Skeletal muscle satellite cell (primary cell): ENCODE results near the gene PTGES3L. TPM values are rescaled to one million over a fixed set of nuclear protein-coding genes. Genes with fewer than 3 reads are reported as not detected.

Experiments used
- H3K27me3 ChIP-seq: 2 replicates; pipeline ENCODE4 v1.7.0; 2013; ENCODE audit warnings: low read length; ENCODE audit not compliant: control insufficient read depth, insufficient read depth
- H3K36me3 ChIP-seq: 2 replicates; pipeline ENCODE4 v1.7.0; 2013; ENCODE audit warnings: mild to moderate bottlenecking, control low read depth, low read length; ENCODE audit not compliant: insufficient read depth
- H3K4me1 ChIP-seq: 2 replicates; pipeline ENCODE4 v1.7.0; 2013; ENCODE audit warnings: low read length; ENCODE audit not compliant: control insufficient read depth, insufficient read depth
- H3K4me2 ChIP-seq: 2 replicates; pipeline ENCODE4 v1.7.0; 2013; ENCODE audit warnings: mild to moderate bottlenecking, low read length
- H3K4me3 ChIP-seq: 2 replicates; pipeline ENCODE4 v1.7.0; 2013; ENCODE audit warnings: low read length
- H3K9ac ChIP-seq: 2 replicates; pipeline ENCODE4 v1.7.0; 2013; ENCODE audit warnings: mild to moderate bottlenecking, low read depth, low read length, moderate library complexity
- H3K9me3 ChIP-seq: replicated peaks from 2 replicates; pipeline ENCODE4 v1.7.0; 2013; ENCODE audit warnings: mild to moderate bottlenecking, control low read depth, low read length
- total RNA-seq: library from RNA; depleted of rRNA; stranded (reverse); fragments of >200 nt; gene quantifications from 2 replicates; pipeline ENCODE4 v1.2.3, GENCODE V29; 2012; rRNA removed

The PTGES3L gene
- total RNA-seq, result 0.22 TPM in 1 of 2 replicates, not detected in the other

- peak within 1 kb of the TSS; percentile 87 for H3K9ac ChIP-seq
- H3K36me3 ChIP-seq, result no peaks in the 10 kb centered on the region
- H3K4me1 ChIP-seq, result peaks cover 17% of the 10 kb centered on the region
- no peaks in the 10 kb centered on the region for H3K9me3 ChIP-seq
- peak within 1 kb of the TSS; percentile 95 for H3K4me3 ChIP-seq
- no peaks in the 10 kb centered on the region for H3K27me3 ChIP-seq
- peak within 1 kb of the TSS; percentile 93 for H3K4me2 ChIP-seq
Measured at GRCh38 chr17:42979511-42980273, at the start of gene PTGES3L. PTGES3L (minus strand) TSS chr17:42980080; CDS start chr17:42980053, 27 bp downstream.

- H3K9me3 ChIP-seq, result no peaks in the 10 kb centered on the region
- H3K9ac ChIP-seq, result no peak overlapping the region
- peak overlapping the region; percentile 69 for H3K4me2 ChIP-seq
- no peaks in the 10 kb centered on the region for H3K27me3 ChIP-seq
- H3K36me3 ChIP-seq, result no peaks in the 10 kb centered on the region
- peaks cover 29% of the 10 kb centered on the region for H3K4me1 ChIP-seq
- H3K4me3 ChIP-seq, result no peak overlapping the region
Measured at GRCh38 chr17:43028221-43028861, 48.5 kb upstream of the PTGES3L start.

GRCh38 chr17:43027091-43028032, 47.5 kb upstream of the PTGES3L start:
- Histone ChIP-seq H3K9me3 (no peaks in the 10 kb centered on the region), H3K27me3 (no peaks in the 10 kb centered on the region), H3K9ac (no peak overlapping the region), H3K36me3 (no peaks in the 10 kb centered on the region), H3K4me3 (no peak overlapping the region), H3K4me1 (peaks cover 29% of the 10 kb centered on the region), H3K4me2 (no peak overlapping the region)

- Histone ChIP-seq H3K9me3 (no peaks in the 10 kb centered on the region), H3K9ac (no peak overlapping the region), H3K36me3 (no peaks in the 10 kb centered on the region), H3K27me3 (no peaks in the 10 kb centered on the region), H3K4me1 (peaks cover 29% of the 10 kb centered on the region), H3K4me3 (no peak overlapping the region), H3K4me2 (no peak overlapping the region)
Measured at GRCh38 chr17:43026595-43026994, 46.7 kb upstream of the PTGES3L start.

- H3K4me2 ChIP-seq, result no peak overlapping the region
Measured at GRCh38 chr17:43025766-43026537, 46.1 kb upstream of the PTGES3L start.

GRCh38 chr17:43025290-43025657, 45.4 kb upstream of the PTGES3L start:
- Histone ChIP-seq H3K36me3 (no peaks in the 10 kb centered on the region), H3K9me3 (no peaks in the 10 kb centered on the region), H3K9ac (no peak overlapping the region), H3K27me3 (no peaks in the 10 kb centered on the region), H3K4me2 (peak overlapping the region; percentile 37), H3K4me1 (peaks cover 35% of the 10 kb centered on the region), H3K4me3 (no peak overlapping the region)

More at GRCh38 chr17:43025766-43026537, 46.1 kb upstream of the PTGES3L start:
- Histone ChIP-seq H3K9ac (no peak overlapping the region), H3K27me3 (no peaks in the 10 kb centered on the region), H3K4me3 (no peak overlapping the region), H3K36me3 (no peaks in the 10 kb centered on the region), H3K9me3 (no peaks in the 10 kb centered on the region), H3K4me1 (peaks cover 32% of the 10 kb centered on the region)

- no peaks in the 10 kb centered on the region for H3K36me3 ChIP-seq
- peak within 1 kb of the TSS; percentile 67 for H3K4me3 ChIP-seq
- H3K4me2 ChIP-seq, result peak within 1 kb of the TSS; percentile 95
- H3K9ac ChIP-seq, result peak within 1 kb of the TSS; percentile 56
- H3K9me3 ChIP-seq, result no peaks in the 10 kb centered on the region
- H3K4me1 ChIP-seq, result peaks cover 35% of the 10 kb centered on the region
- no peaks in the 10 kb centered on the region for H3K27me3 ChIP-seq
Measured at GRCh38 chr17:43024407-43025289, 44.8 kb upstream of the PTGES3L start, which contains the start of gene RND2. RND2 (plus strand) TSS chr17:43025231; CDS start chr17:43025348, 117 bp downstream.

GRCh38 chr17:43021741-43022512, 42.0 kb upstream of the PTGES3L start, which contains the start of gene VAT1:
VAT1 (minus strand) TSS chr17:43022385; CDS start chr17:43022322, 63 bp downstream.
- peaks cover 17% of the 10 kb centered on the region for H3K36me3 ChIP-seq
- H3K9me3 ChIP-seq, result no peaks in the 10 kb centered on the region
- H3K4me2 ChIP-seq, result peak within 1 kb of the TSS; percentile 88
- no peaks in the 10 kb centered on the region for H3K27me3 ChIP-seq
- H3K4me1 ChIP-seq, result peaks cover 30% of the 10 kb centered on the region
- peak within 1 kb of the TSS; percentile 96 for H3K4me3 ChIP-seq
- H3K9ac ChIP-seq, result peak within 1 kb of the TSS; percentile 82

GRCh38 chr17:43020789-43021740, 41.2 kb upstream of the PTGES3L start:
- Histone ChIP-seq H3K4me1 (peaks cover 30% of the 10 kb centered on the region), H3K9ac (peak overlapping the region; percentile 82), H3K9me3 (no peaks in the 10 kb centered on the region), H3K27me3 (no peaks in the 10 kb centered on the region), H3K4me2 (peak overlapping the region; percentile 88), H3K36me3 (peaks cover 22% of the 10 kb centered on the region), H3K4me3 (peak overlapping the region; percentile 96)
